ENCODE measurements around the gene MYL3.
A peak's percentile ranks its signal among the peaks of the same experiment; 100 is the strongest.

DNA sequence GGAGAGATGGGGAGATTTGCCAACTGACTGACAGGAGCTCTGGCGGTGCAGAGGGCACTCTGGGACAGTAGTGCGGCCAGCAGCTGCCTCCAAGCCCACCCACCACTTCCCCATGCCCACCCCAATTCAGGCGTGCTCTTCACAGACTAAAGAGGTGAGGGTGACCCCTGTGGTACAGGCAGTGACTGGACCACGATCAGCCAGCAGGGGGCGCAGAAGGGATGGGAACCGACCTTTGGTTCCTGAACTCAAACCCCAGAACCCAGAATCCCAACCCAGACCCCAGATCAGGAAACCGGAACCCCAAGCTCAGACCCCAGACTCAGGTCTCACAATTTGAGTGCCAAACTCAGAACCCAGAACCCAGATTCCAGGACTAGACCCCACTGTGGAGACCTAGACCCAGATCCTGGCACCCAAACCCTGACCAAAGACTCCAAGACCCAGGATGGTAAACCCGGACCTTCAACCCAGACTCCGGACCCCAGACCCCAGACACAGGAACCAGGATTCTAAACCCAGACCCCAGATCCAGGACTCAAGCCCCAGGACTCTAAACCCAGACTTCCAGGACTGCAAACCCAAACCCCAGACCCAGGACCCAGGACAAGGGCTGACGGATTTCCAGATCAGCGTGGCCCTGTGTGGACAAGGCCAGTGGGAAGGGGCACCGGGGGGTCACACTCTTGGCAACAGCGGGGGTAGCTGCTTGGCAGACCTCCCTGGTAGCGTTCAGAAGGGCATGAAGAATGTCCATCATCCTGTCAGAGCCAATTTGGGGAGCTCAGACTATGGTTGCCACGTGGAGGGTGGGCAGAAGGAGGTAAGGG is 3.7 kb upstream of the MYL3 start:
- TF ChIP-seq, protein P1, sequence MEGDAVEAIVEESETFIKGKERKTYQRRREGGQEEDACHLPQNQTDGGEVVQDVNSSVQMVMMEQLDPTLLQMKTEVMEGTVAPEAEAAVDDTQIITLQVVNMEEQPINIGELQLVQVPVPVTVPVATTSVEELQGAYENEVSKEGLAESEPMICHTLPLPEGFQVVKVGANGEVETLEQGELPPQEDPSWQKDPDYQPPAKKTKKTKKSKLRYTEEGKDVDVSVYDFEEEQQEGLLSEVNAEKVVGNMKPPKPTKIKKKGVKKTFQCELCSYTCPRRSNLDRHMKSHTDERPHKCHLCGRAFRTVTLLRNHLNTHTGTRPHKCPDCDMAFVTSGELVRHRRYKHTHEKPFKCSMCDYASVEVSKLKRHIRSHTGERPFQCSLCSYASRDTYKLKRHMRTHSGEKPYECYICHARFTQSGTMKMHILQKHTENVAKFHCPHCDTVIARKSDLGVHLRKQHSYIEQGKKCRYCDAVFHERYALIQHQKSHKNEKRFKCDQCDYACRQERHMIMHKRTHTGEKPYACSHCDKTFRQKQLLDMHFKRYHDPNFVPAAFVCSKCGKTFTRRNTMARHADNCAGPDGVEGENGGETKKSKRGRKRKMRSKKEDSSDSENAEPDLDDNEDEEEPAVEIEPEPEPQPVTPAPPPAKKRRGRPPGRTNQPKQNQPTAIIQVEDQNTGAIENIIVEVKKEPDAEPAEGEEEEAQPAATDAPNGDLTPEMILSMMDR (IDR thresholded peaks at IDR 0.05): peak; percentile 85 to 92 (median 88)
- no peak for TF ChIP-seq EP300 (IDR thresholded peaks at IDR 0.05)
- no peak for TF ChIP-seq POLR2A (IDR thresholded peaks at IDR 0.05)
